SIG-M5 treated with dmso at 0.1 percent for 504 hours (cell line): ENCODE data around the gene FOXP1.

ENCODE experiments used
- DNase-seq: peaks from one replicate; lab custom pipeline; 2025; ENCODE audit not compliant: unreplicated experiment; lab: John Stamatoyannopoulos, UW

Gene FOXP1

GRCh38 chr3:71288269-71288930 is 295.1 kb downstream of the FOXP1 start:
- no peak for DNase-seq

- no peak for DNase-seq
These were observed 298.4 kb downstream of the FOXP1 start for GRCh38 chr3:71285086-71285485.

- DNase-seq: no peak
These were observed 300.6 kb downstream of the FOXP1 start for GRCh38 chr3:71282976-71283375.

GRCh38 chr3:71281280-71281679 is 302.2 kb downstream of the FOXP1 start:
- no peak for DNase-seq

GRCh38 chr3:71277341-71277740 is 306.2 kb downstream of the FOXP1 start:
- no peak for DNase-seq

- no peak for DNase-seq
These were observed 307.0 kb downstream of the FOXP1 start for GRCh38 chr3:71276531-71276930.

GRCh38 chr3:71273453-71273852 is 310.1 kb downstream of the FOXP1 start:
- no peak for DNase-seq

- no peak for DNase-seq
These were observed 311.9 kb downstream of the FOXP1 start for GRCh38 chr3:71271596-71271995.

- DNase-seq: no peak
These were observed 313.6 kb downstream of the FOXP1 start for GRCh38 chr3:71269906-71270305.

GRCh38 chr3:71268462-71268999 is 315.0 kb downstream of the FOXP1 start:
- DNase-seq: no peak

GRCh38 chr3:71266875-71267274 is 316.7 kb downstream of the FOXP1 start:
- no peak for DNase-seq

- DNase-seq: no peak
These were observed 318.1 kb downstream of the FOXP1 start for GRCh38 chr3:71265365-71265915.

GRCh38 chr3:71264840-71265239 is 318.7 kb downstream of the FOXP1 start:
- no peak for DNase-seq

- no peak for DNase-seq
These were observed 320.9 kb downstream of the FOXP1 start for GRCh38 chr3:71262364-71263265.

- no peak for DNase-seq
These were observed 322.7 kb downstream of the FOXP1 start for GRCh38 chr3:71260782-71261181.

- no peak for DNase-seq
These were observed 325.0 kb downstream of the FOXP1 start for GRCh38 chr3:71258526-71258925.

- no peak for DNase-seq
These were observed 325.4 kb downstream of the FOXP1 start for GRCh38 chr3:71258116-71258515.

- no peak for DNase-seq
These were observed 328.0 kb downstream of the FOXP1 start for GRCh38 chr3:71255498-71255897.

- no peak for DNase-seq
These were observed 329.1 kb downstream of the FOXP1 start for GRCh38 chr3:71254281-71255057.

- no peak for DNase-seq
These were observed 330.4 kb downstream of the FOXP1 start for GRCh38 chr3:71253169-71253568.

- DNase-seq: no peak
These were observed 331.1 kb downstream of the FOXP1 start for GRCh38 chr3:71252466-71252865.
